ENCODE measurements around the gene PAX9. TPM values are rescaled to one million over a fixed set of nuclear protein-coding genes. Genes with fewer than 3 reads are reported as not detected.
A peak's percentile ranks its signal among the peaks of the same experiment; 100 is the strongest.

The PAX9 gene
- total RNA-seq (2016; rRNA removed; fragmentation: Illumina TruSeq; extraction: Trizol) (not detected in 2 replicates), polyA plus RNA-seq (2011; rRNA removed) (0.03 TPM in 2 replicates), polyA minus RNA-seq (2011; rRNA and poly(A)+ RNA removed; ENCODE audit: low replicate concordance) (2.0 TPM in 1 of 2 replicates, not detected in the other), Bru-seq, nascent RNA (percentile 13 among the genes with signal in this experiment), BruChase-seq, experiment 1, labeled RNA remaining after a 6-hour chase (percentile 12 among the genes with signal in this experiment), BruChase-seq, experiment 2, labeled RNA remaining after a 2-hour chase (percentile 7 among the genes with signal in this experiment)
- not detected in 2 replicates for total RNA-seq (2016; cell fraction: cytosol; rRNA removed; fragmentation: Illumina TruSeq; extraction: Trizol; ENCODE audit: low read depth)
- not detected in 2 replicates for total RNA-seq (2016; cell fraction: insoluble cytoplasmic fraction; rRNA removed; fragmentation: Illumina TruSeq; extraction: Trizol)
- not detected in 2 replicates for total RNA-seq (2016; cell fraction: membrane; rRNA removed; fragmentation: Illumina TruSeq; extraction: Trizol)
- total RNA-seq (2016; cell fraction: nucleus; rRNA removed; fragmentation: Illumina TruSeq; extraction: Trizol): not detected in 2 replicates
- polyA plus RNA-seq (2011; cell fraction: cytosol; rRNA removed): not detected in 2 replicates
- 0.24 TPM in 1 of 2 replicates, not detected in the other for polyA plus RNA-seq (2011; cell fraction: nucleus; rRNA removed)
- polyA plus RNA-seq (2012): 0.04 and 0.09 TPM in 2 replicates
- not detected in 2 replicates for polyA plus RNA-seq (2016; cell fraction: cytosol; fragmentation: Illumina TruSeq; extraction: Trizol; ENCODE audit: low read depth)
- polyA plus RNA-seq (2016; cell fraction: insoluble cytoplasmic fraction; fragmentation: Illumina TruSeq; extraction: Trizol; ENCODE audit: low read depth): not detected in 2 replicates
- not detected in 2 replicates for polyA plus RNA-seq (2016; cell fraction: membrane; fragmentation: Illumina TruSeq; extraction: Trizol; ENCODE audit: low read depth)
- polyA plus RNA-seq (2016; cell fraction: nucleus; fragmentation: Illumina TruSeq; extraction: Trizol; ENCODE audit: insufficient read depth, low read depth): not detected in 2 replicates
- polyA minus RNA-seq (2011; cell fraction: cytosol; rRNA and poly(A)+ RNA removed): not detected in 2 replicates
- 0.13 TPM in 1 of 2 replicates, not detected in the other for polyA minus RNA-seq (2011; cell fraction: nucleus; rRNA and poly(A)+ RNA removed)
- long read RNA-seq, experiment 1: 0 reads
- long read RNA-seq, experiment 2: 0 reads

GRCh38 chr14:36661506-36662257, at the start of gene PAX9:
PAX9 (plus strand) TSS chr14:36661860; CDS start chr14:36662090, 230 bp downstream.
- no peaks in the 10 kb centered on the region for H3K9me3 ChIP-seq (ENCODE audit: low read length)
- no peak within 1 kb of the TSS for H3K9ac ChIP-seq (ENCODE audit: insufficient read depth, low read depth, low read length)
- H3K27me3 ChIP-seq (ENCODE audit: control insufficient read depth in 1 of 2, insufficient read depth in 2 of 2, low read length in 2 of 2): peaks cover 50 to 94% of the 10 kb centered on the region in 2 experiments
- WGBS (ENCODE audit: low lambda C conversion rate): 27% methylated on average over 44 of the region's 44 CpGs
- peaks cover 2% of the 10 kb centered on the region; the same call in 1 of the 2 replicates for H4K20me1 ChIP-seq (ENCODE audit: insufficient read depth, low read length)
- POLR2A ChIA-PET: no interaction called here
- peak; percentile 69 for ATAC-seq
- H3K36me3 ChIP-seq (replicated peaks in 1 of 2; ENCODE audit: control insufficient read depth in 1 of 2, insufficient read depth in 2 of 2, low read length in 2 of 2): no peaks in the 10 kb centered on the region
- no peaks in the 10 kb centered on the region for H3K79me2 ChIP-seq (ENCODE audit: insufficient read depth, low read length)
- peak within 1 kb of the TSS in 1 of 3 experiments; percentile 49; a peak in 2 of 6 replicates for H3K4me3 ChIP-seq (replicated peaks in 1 of 3; ENCODE audit: insufficient read depth in 1 of 3, low read depth in 2 of 3, low read length in 3 of 3)
- in situ Hi-C loops (cut with HindIII; ENCODE audit: extremely low pct_ligation_motif_present, low pct_unique_long_range_greater_than_20kb): no loop called here
- H3K27ac ChIP-seq (ENCODE audit: extremely low read length, insufficient read depth, low read length): no peak within 1 kb of the TSS
- peaks cover 14% of the 10 kb centered on the region for H3K4me1 ChIP-seq (ENCODE audit: insufficient read depth, low read length)
- peak; percentile 39 for DNase-seq (ENCODE audit: low spot score)
- FAIRE-seq: no peak
- CTCF ChIA-PET (ENCODE audit: low intra/inter-chr PET ratio, low total read pairs): no interaction called here
- no peak within 1 kb of the TSS for H2AFZ ChIP-seq (ENCODE audit: low read length)
- H3K4me2 ChIP-seq (ENCODE audit: low read depth, low read length): peak within 1 kb of the TSS; percentile 44
- intact Hi-C loops (cut with micrococcal nuclease; ENCODE audit: unreplicated experiment): no loop called here
- no TSS peak for BruUV-seq (replicated peaks)
- peak; percentile 85 for TF ChIP-seq PBX2 (CRISPR knock-in tag; IDR thresholded peaks at IDR 0.05)
- TF ChIP-seq HNRNPLL (IDR thresholded peaks at IDR 0.05; ENCODE audit: low read depth, low read length, poor library complexity, severe bottlenecking): no peak
- TF ChIP-seq HOXA5 (CRISPR knock-in tag; IDR thresholded peaks at IDR 0.05): no peak
- peak; percentile 78 for TF ChIP-seq NFYC (CRISPR knock-in tag; IDR thresholded peaks at IDR 0.05)
- TF ChIP-seq NKX3-1 (CRISPR knock-in tag; IDR thresholded peaks at IDR 0.05): no peak
- peak; percentile 85 for TF ChIP-seq GABPB1 (CRISPR knock-in tag; IDR thresholded peaks at IDR 0.05)
- TF ChIP-seq ZNF280B (CRISPR knock-in tag; IDR thresholded peaks at IDR 0.05; ENCODE audit: borderline replicate concordance): no peak
- TF ChIP-seq ZNF558 (CRISPR knock-in tag; IDR thresholded peaks at IDR 0.05; ENCODE audit: borderline replicate concordance): no peak
- TF ChIP-seq MAFF (IDR thresholded peaks at IDR 0.05; ENCODE audit: low read depth, low read length): 0 out of 2 replicates have a peak, but pooled peaks have one; percentile 39
- TF ChIP-seq FOXA3 (CRISPR knock-in tag; IDR thresholded peaks at IDR 0.05): no peak
- peak; percentile 68; the same call in 1 of the 2 replicates for TF ChIP-seq SP4 (CRISPR knock-in tag; IDR thresholded peaks at IDR 0.05)
- no peak for TF ChIP-seq ELF1 (CRISPR knock-in tag; IDR thresholded peaks at IDR 0.05)
- TF ChIP-seq ZKSCAN1 (IDR thresholded peaks at IDR 0.05; ENCODE audit: low read length): no peak
- no peak for TF ChIP-seq ATRX (CRISPR knock-in tag; IDR thresholded peaks at IDR 0.05; ENCODE audit: borderline replicate concordance)
- TF ChIP-seq SP1 (IDR thresholded peaks at IDR 0.05): no peak
- peak; percentile 85 for TF ChIP-seq SP1 (CRISPR knock-in tag; IDR thresholded peaks at IDR 0.05)
- no peak for TF ChIP-seq ZNF160 (CRISPR knock-in tag; IDR thresholded peaks at IDR 0.05)
- no peak for TF ChIP-seq SMAD3 (CRISPR knock-in tag; IDR thresholded peaks at IDR 0.05)
- 0 out of 2 replicates have a peak, but pooled peaks have one; percentile 34 for TF ChIP-seq ETV6 (CRISPR knock-in tag; conservative IDR thresholded peaks at IDR 0.05)

All from HepG2 (cell line).